NCI-H128 (cell line): Measurements from ENCODE around the gene CTNNB1.

Source experiments
- DNase-seq: peaks from one replicate; lab custom pipeline; 2025; ENCODE audit not compliant: unreplicated experiment; lab: John Stamatoyannopoulos, UW

CTNNB1 gene

GRCh38 chr3:41192885-41193284 is 6.4 kb upstream of the CTNNB1 start:
- DNase-seq = no peak

- DNase-seq = no peak
These were observed 5.3 kb upstream of the CTNNB1 start for GRCh38 chr3:41193794-41194539.

GRCh38 chr3:41194701-41195100 is 4.6 kb upstream of the CTNNB1 start:
- DNase-seq = no peak

GRCh38 chr3:41195946-41196345 is 3.4 kb upstream of the CTNNB1 start:
- DNase-seq = no peak

- DNase-seq = no peak
These were observed 2.5 kb upstream of the CTNNB1 start for GRCh38 chr3:41196499-41197410.

- DNase-seq = no peak
These were observed 1.3 kb upstream of the CTNNB1 start for GRCh38 chr3:41198046-41198445.

- no peak for DNase-seq
These were observed 779 bp upstream of the CTNNB1 start for GRCh38 chr3:41198526-41198925.

GRCh38 chr3:41199866-41200668 is 762 bp downstream of the CTNNB1 start:
- DNase-seq = no peak

- no peak for DNase-seq
These were observed 1.3 kb downstream of the CTNNB1 start for GRCh38 chr3:41200669-41201021.

- no peak for DNase-seq
These were observed 2.9 kb downstream of the CTNNB1 start for GRCh38 chr3:41202075-41202833.

- DNase-seq = peak; percentile 8
These were observed 3.6 kb downstream of the CTNNB1 start for GRCh38 chr3:41202834-41203345.

GRCh38 chr3:41204369-41204768 is 5.1 kb downstream of the CTNNB1 start:
- no peak for DNase-seq

GRCh38 chr3:41205591-41205990 is 6.3 kb downstream of the CTNNB1 start:
- DNase-seq = no peak

- DNase-seq = no peak
These were observed 8.1 kb downstream of the CTNNB1 start for GRCh38 chr3:41207355-41207754.

- DNase-seq = no peak
These were observed 9.4 kb downstream of the CTNNB1 start for GRCh38 chr3:41208507-41209220.

GRCh38 chr3:41209646-41210045 is 10.3 kb downstream of the CTNNB1 start:
- DNase-seq = no peak

GRCh38 chr3:41210966-41211365 is 11.7 kb downstream of the CTNNB1 start:
- no peak for DNase-seq

GRCh38 chr3:41212088-41212487 is 12.8 kb downstream of the CTNNB1 start:
- DNase-seq = no peak

- no peak for DNase-seq
These were observed 14.3 kb downstream of the CTNNB1 start for GRCh38 chr3:41213588-41213987.

GRCh38 chr3:41216422-41216821 is 17.1 kb downstream of the CTNNB1 start:
- no peak for DNase-seq
